B cell (primary cell): ENCODE measurements around the gene BMP5. TPM values are rescaled to one million over a fixed set of nuclear protein-coding genes. Genes with fewer than 3 reads are reported as not detected.

ENCODE experiments used
- ATAC-seq: fragments of 200-7000 bp; cut with Tn5 transposase; one replicate; pipeline ENCODE4 v1.10.0; 2021; ENCODE audit warnings: low read depth, mild to moderate bottlenecking, moderate number of reproducible peaks, moderate library complexity
- CTCF ChIA-PET: fragments of 350-600 bp; sonication (Branson Sonifier 250); formaldehyde crosslinking; loops from one replicate; lab custom pipeline; 2021; ENCODE audit warnings: antibody characterized with exemption, inconsistent platforms; lab: Charles Lee
- POLR2A ChIA-PET: fragments of 350-600 bp; sonication (Branson Sonifier 250); formaldehyde crosslinking; loops from one replicate; lab custom pipeline; 2021; ENCODE audit warnings: antibody characterized with exemption; lab: Charles Lee
- DNase-seq: peaks from one replicate; pipeline ENCODE4 v3.0.0; 2013
- H2AFZ ChIP-seq: 2 replicates; pipeline ENCODE4 v1.6.1; 2012; ENCODE audit warnings: mild to moderate bottlenecking, low read depth, low read length; ENCODE audit not compliant: insufficient read depth, poor library complexity, severe bottlenecking
- H3K27ac ChIP-seq, 2 donors: 1 replicate in 1 of 2; 2 replicates in 1 of 2; pipeline ENCODE4 v1.5.1; 2012 to 2013; ENCODE audit warnings: low read length in 2 of 2, mild to moderate bottlenecking in 2 of 2, moderate library complexity in 1 of 2
- H3K27me3 ChIP-seq, 4 experiments: fragments of 200-600 bp in 1 of 4; sonication (generic) in 1 of 4; replicated peaks in 1 of 4; 1 replicate in 2 of 4; 2 replicates in 2 of 4; pipeline versions ENCODE4 v1.6.1 to v1.7.0; 2013 to 2016; ENCODE audit warnings: low read length in 3 of 4, mild to moderate bottlenecking in 2 of 4, mixed read lengths in 1 of 4, moderate library complexity in 1 of 4; ENCODE audit not compliant: insufficient read depth in 4 of 4, control insufficient read depth in 3 of 4; ENCODE audit errors: control extremely low read depth in 1 of 4
- H3K36me3 ChIP-seq, 2 experiments: replicated peaks in 1 of 2; 1 replicate in 1 of 2; 2 replicates in 1 of 2; pipeline versions ENCODE4 v1.6.1 to v1.7.1; 2013; ENCODE audit warnings: low read length in 1 of 2; ENCODE audit not compliant: insufficient read depth in 2 of 2, control insufficient read depth in 1 of 2; ENCODE audit errors: control extremely low read depth in 1 of 2, extremely low read depth in 1 of 2
- H3K4me1 ChIP-seq, 2 donors: fragments of 200-600 bp in 1 of 2; sonication (generic) in 1 of 2; 1 replicate in 1 of 2; 2 replicates in 1 of 2; pipeline versions ENCODE4 v1.5.1 to v1.6.1; 2013 to 2017; ENCODE audit warnings: low read length in 2 of 2; ENCODE audit not compliant: control insufficient read depth in 2 of 2, insufficient read depth in 2 of 2
- H3K4me2 ChIP-seq: replicated peaks from 2 replicates; pipeline ENCODE3; 2012; ENCODE audit warnings: mild to moderate bottlenecking, low read depth, low read length; ENCODE audit not compliant: poor library complexity, severe bottlenecking
- H3K4me3 ChIP-seq, 5 experiments: fragments of 200-600 bp in 1 of 5; sonication (generic) in 1 of 5; 1 replicate in 3 of 5; 2 replicates in 2 of 5; pipeline versions ENCODE4 v1.5.1 to v1.7.0; 2011 to 2016; ENCODE audit warnings: low read length in 4 of 5, mild to moderate bottlenecking in 4 of 5, low read depth in 2 of 5, control low read depth in 1 of 5, moderate library complexity in 1 of 5; ENCODE audit not compliant: insufficient read depth in 1 of 5; ENCODE audit errors: control extremely low read depth in 1 of 5, extremely low read depth in 1 of 5
- H3K79me2 ChIP-seq: fragments of 200-600 bp; sonication (generic); one replicate; pipeline ENCODE4 v1.6.0; 2016; ENCODE audit warnings: low read length; ENCODE audit not compliant: control insufficient read depth, insufficient read depth
- H3K9ac ChIP-seq: fragments of 200-600 bp; sonication (generic); 2 replicates; pipeline ENCODE4 v1.6.1; 2017; ENCODE audit warnings: mild to moderate bottlenecking, low read length, moderate library complexity
- H3K9me3 ChIP-seq, 3 donors: one replicate each; pipeline versions ENCODE4 v1.6.1 to v1.7.1; 2013; ENCODE audit warnings: low read length in 2 of 3; ENCODE audit not compliant: control insufficient read depth in 2 of 3, insufficient read depth in 1 of 3; ENCODE audit errors: control extremely low read depth in 1 of 3
- H4K20me1 ChIP-seq: 2 replicates; pipeline ENCODE4 v1.6.0; 2012; ENCODE audit warnings: mild to moderate bottlenecking, low read length; ENCODE audit not compliant: insufficient read depth, control insufficient read depth, poor library complexity, severe bottlenecking
- H3K27ac Mint-ChIP-seq: one replicate; pipeline ENCODE4 v1.8.0; 2021; ENCODE audit warnings: mixed read lengths
- H3K27me3 Mint-ChIP-seq: one replicate; pipeline ENCODE4 v1.8.0; 2021; ENCODE audit warnings: mixed read lengths
- H3K4me1 Mint-ChIP-seq: one replicate; pipeline ENCODE4 v1.8.0; 2021; ENCODE audit warnings: mixed read lengths
- H3K4me3 Mint-ChIP-seq: one replicate; pipeline ENCODE4 v1.8.0; 2021; ENCODE audit warnings: mixed read lengths
- H3K9me3 Mint-ChIP-seq: one replicate; pipeline ENCODE4 v1.8.0; 2022; ENCODE audit warnings: mixed read lengths; ENCODE audit not compliant: insufficient read depth
- CTCF ChIP-seq: fragments of 200-600 bp; IDR thresholded peaks from one replicate; pipeline ENCODE4 v1.8.0; 2022; ENCODE audit warnings: antibody characterized with exemption, mild to moderate bottlenecking
- EZH2 ChIP-seq: IDR thresholded peaks from 2 replicates; pipeline ENCODE4 v1.6.1; 2012; ENCODE audit warnings: borderline replicate concordance, low read depth, mild to moderate bottlenecking, moderate library complexity, low read length; ENCODE audit not compliant: insufficient read depth, poor library complexity, severe bottlenecking
- WGBS: methylation state at CpG from one replicate; pipeline ENCODE4 v1.1.5; 2013; ENCODE audit warnings: missing lambda C conversion rate; ENCODE audit not compliant: insufficient coverage; 5-methylcytosine and 5-hydroxymethylcytosine counted together
- intact Hi-C: fragments of 100-400 bp; cut with micrococcal nuclease; formaldehyde crosslinking; loops from one replicate; pipeline ENCODE4 v1.10.0; 2022
- polyA plus RNA-seq: library from polyadenylated mRNA; depleted of rRNA; stranded (reverse); fragments of >200 nt; gene quantifications from 2 replicates; pipeline ENCODE4 v1.2.3, GENCODE V29; 2012
- total RNA-seq, 2 donors: library from RNA; stranded (reverse); fragments of 120-200 nt in 1 of 2; gene quantifications; 1 replicate in 1 of 2; 2 replicates in 1 of 2; pipeline versions ENCODE4 v1.2.3 to v1.2.4, GENCODE V29; 2013 to 2022

The BMP5 gene
- total and polyA plus RNA-seq, 2 donors (not counting 1 experiment from before 2014, with no cell fraction given), result not detected

- ATAC-seq (no peak), DNase-seq (no peak)
- no peaks in the 10 kb centered on the region for H3K9me3 ChIP-seq
- no peak overlapping the region for H3K9ac ChIP-seq
- Mint-ChIP-seq H3K27me3 (no peaks in the 10 kb centered on the region), H3K27ac (no peak overlapping the region), H3K4me1 (no peaks in the 10 kb centered on the region), H3K9me3 (peaks cover 5% of the 10 kb centered on the region), H3K4me3 (no peak overlapping the region)
- no peak overlapping the region for H3K27ac ChIP-seq
- no peaks in the 10 kb centered on the region for H3K4me1 ChIP-seq
- no peaks in the 10 kb centered on the region for H3K27me3 ChIP-seq
- H3K4me3 ChIP-seq, result no peak overlapping the region
- POLR2A ChIA-PET, result no interaction called here
- no peaks in the 10 kb centered on the region for H3K79me2 ChIP-seq
- no peak overlapping the region for H3K4me2 ChIP-seq
- intact Hi-C loops, result no loop called here
- no peak for TF ChIP-seq CTCF
- no peak for TF ChIP-seq EZH2
- CTCF ChIA-PET, result interaction anchor here (0.8 kb wide), 1 partner anchor 52 kb away, joined by 3 read pairs; no protein-coding TSS in a partner anchor
- no peaks in the 10 kb centered on the region for H3K36me3 ChIP-seq
- no peaks in the 10 kb centered on the region for H4K20me1 ChIP-seq
- H2AFZ ChIP-seq, result no peak overlapping the region
Measured at GRCh38 chr6:55729665-55730064, 145.7 kb downstream of the BMP5 start.

GRCh38 chr6:55726144-55726543, 149.2 kb downstream of the BMP5 start:
- intact Hi-C loops, result no loop called here
- Histone ChIP-seq H3K27ac (no peak overlapping the region), H4K20me1 (no peaks in the 10 kb centered on the region), H2AFZ (no peak overlapping the region), H3K9me3 (no peaks in the 10 kb centered on the region), H3K27me3 (no peaks in the 10 kb centered on the region), H3K4me1 (no peaks in the 10 kb centered on the region), H3K9ac (no peak overlapping the region), H3K4me3 (no peak overlapping the region), H3K4me2 (no peak overlapping the region), H3K36me3 (no peaks in the 10 kb centered on the region), H3K79me2 (no peaks in the 10 kb centered on the region)
- no CpG with 5 or more reads among the region's 1 CpG for WGBS
- TF ChIP-seq CTCF, result no peak
- no peak for TF ChIP-seq EZH2
- Mint-ChIP-seq H3K4me3 (no peak overlapping the region), H3K27ac (no peak overlapping the region), H3K4me1 (no peaks in the 10 kb centered on the region), H3K9me3 (peaks cover 5% of the 10 kb centered on the region), H3K27me3 (no peaks in the 10 kb centered on the region)
- ChIA-PET POLR2A (no interaction called here), CTCF (no interaction called here)
- DNase-seq (no peak), ATAC-seq (no peak)
